Measurements from ENCODE around the gene MICAL3. TPM values are rescaled to one million over a fixed set of nuclear protein-coding genes. Genes with fewer than 3 reads are reported as not detected.

Gene MICAL3
- total and polyA plus RNA-seq, 2 of the 8 experiments (the other 6 are each of a cell fraction or from before 2014, with no cell fraction given) = 8.3 to 41.8 TPM

DNA sequence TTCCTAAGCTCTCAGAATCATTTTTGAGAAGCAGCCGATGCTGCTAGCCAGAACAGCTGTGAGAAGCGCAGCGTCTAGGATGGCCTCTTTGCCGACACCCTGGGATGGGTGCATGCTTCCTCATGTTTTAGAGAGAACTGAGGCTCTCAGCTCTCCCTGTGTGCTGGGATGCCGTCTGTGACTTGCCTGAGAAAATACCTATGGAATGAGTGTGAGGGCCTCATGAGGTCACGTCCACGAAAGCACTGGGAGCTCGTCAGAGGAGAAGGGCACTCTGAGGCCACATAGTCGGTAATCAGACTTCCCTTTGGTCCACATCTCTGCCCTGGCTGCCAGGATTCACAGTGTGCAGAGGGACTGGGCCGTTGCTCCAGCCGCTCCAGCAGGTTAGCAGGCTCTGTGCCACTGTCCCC is 54.7 kb downstream of the MICAL3 start (continued):
- TF ChIP-seq SAP30 (IDR thresholded peaks at IDR 0.05; ENCODE audit: insufficient read depth, insufficient replicate concordance, low read length) = no peak
- no peak for TF ChIP-seq RNF2 (IDR thresholded peaks at IDR 0.05; ENCODE audit: borderline replicate concordance, low read depth, low read length, missing control alignments, poor library complexity, severe bottlenecking)
